NCI-H510A (cell line): Measurements from ENCODE around the gene ZNF512.
"Not testable (repeated sequence)": the region's sequence is repeated elsewhere in the genome, so short reads cannot be mapped to it uniquely, and the experiment has no call there.

Experiments
- DNase-seq: peaks from one replicate; lab custom pipeline; 2025; lab: John Stamatoyannopoulos, UW

Gene ZNF512

GRCh38 chr2:27582129-27582694 lies 630 bp upstream of the ZNF512 start:
- no peak for DNase-seq

DNA sequence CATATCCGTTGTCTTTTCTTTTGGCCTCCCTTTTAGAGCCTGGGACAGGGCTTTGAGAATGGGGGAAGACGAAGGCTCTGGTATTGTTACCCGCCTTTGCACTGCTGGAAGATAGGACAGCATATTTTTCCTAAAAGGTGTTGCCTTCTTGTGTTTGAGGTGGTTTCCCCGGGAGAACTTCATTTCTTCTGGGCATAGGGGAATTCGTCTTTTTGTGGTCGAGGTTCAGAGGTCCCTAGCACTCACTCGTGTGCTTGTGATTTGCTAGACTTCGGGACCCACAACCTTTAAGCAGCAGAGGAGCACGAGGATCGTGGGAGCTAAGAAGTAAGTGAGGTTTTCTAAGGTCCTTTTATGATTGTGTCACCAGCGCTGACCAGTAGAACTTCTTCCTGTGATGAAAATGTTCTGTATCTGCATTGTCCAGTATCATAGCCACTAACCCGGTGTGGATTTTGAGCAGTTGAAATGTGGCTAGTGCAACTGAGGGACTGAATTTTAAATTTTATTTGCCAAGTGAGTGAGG lies 611 bp downstream of the ZNF512 start:
- no peak for DNase-seq

DNA sequence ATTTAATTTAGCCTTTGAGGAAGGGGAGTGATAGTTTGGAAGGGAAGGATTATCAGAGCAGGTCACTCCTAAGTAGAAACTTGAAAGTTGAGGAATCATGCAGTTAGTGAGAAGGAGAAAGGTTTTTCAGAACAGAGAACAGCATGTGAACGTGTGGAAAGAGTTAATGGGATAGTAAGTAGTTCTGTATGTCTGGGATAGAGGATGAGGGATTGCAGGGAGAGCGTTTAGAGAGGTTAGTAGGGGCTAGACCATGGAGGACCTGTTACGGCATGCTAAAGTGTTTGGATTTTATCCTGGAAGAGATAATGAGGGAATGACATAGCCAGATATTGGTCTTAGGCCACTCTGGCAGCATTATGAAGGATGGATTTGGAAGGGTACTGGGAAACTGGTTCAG lies 1.8 kb downstream of the ZNF512 start:
- DNase-seq = no peak

DNA sequence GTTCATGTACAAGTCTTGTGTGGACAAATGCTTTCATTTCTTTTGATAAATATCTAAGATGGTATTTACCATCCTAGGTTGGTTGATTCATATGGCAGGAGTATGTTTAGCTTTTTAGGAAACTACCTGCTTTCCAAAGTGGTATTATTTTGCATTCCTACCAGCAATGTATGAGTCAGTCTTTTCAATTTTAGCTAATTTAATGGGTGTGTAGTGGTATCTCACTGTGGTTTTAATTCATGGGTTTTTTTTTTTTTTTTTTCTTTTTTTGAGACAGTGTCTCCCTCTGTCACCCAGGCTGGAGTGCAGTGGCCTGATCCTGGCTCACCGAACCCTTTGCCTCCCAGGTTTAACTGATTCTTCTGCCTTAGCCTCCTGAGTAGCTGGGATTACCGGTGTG lies 4.2 kb downstream of the ZNF512 start:
- DNase-seq = no peak

GRCh38 chr2:27588308-27588707 lies 5.5 kb downstream of the ZNF512 start:
- DNase-seq = no peak

- no peak for DNase-seq
Measured at GRCh38 chr2:27591745-27592144, 8.9 kb downstream of the ZNF512 start.

- no peak for DNase-seq
Measured at GRCh38 chr2:27593240-27593639, 10.4 kb downstream of the ZNF512 start.

DNA sequence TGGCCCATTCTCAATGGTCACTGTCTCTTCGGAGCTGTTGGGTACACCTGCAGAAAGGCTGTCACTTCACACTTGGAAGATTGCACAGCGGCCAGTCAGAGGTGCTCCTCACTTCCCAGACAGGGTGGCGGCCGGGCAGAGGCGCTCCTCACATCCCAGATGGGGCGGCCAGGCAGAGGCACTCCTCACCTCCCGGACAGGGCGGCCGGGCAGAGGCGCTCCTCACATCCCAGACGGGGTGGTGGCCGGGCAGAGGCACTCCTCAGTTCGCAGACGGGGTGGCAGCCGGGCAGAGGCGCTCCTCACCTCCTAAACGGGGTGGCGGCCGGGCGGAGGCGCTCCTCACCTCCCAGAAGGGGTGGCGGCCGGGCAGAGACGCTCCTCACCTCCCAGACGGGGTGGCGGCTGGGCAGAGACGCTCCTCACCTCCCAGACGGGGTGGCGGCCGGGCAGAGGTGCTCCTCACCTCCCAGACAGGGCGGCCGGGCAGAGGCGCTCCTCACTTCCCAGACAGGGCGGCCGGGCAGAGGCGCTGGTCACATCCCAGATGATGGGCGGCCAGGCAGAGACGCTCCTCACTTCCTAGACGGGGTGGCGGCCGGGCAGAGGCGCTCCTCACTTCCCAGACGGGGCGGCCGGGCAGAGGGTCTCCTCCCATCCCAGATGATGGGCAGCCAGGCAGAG lies 11.3 kb downstream of the ZNF512 start:
- DNase-seq = not testable (repeated sequence)

GRCh38 chr2:27595412-27595811 lies 12.6 kb downstream of the ZNF512 start:
- not testable (repeated sequence) for DNase-seq

DNA sequence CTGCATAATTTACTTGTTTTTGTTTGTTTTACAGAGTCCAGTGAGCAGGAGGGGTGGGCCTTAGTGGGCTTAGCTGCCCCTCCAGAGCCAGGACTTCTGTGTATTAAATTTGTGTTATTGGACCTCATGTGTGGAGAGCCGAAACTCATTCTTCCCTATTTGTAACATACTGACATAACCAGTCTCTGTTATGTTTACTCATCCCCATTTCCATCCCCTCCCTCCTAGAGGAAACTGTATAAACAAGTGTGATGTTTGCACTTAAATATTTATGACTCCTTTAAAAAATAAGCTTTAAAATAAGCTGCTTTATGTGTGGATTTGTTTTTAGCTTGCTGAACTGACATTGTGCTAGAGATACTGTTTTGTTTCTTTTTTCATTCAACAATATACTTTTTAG lies 13.8 kb downstream of the ZNF512 start:
- no peak for DNase-seq

DNA sequence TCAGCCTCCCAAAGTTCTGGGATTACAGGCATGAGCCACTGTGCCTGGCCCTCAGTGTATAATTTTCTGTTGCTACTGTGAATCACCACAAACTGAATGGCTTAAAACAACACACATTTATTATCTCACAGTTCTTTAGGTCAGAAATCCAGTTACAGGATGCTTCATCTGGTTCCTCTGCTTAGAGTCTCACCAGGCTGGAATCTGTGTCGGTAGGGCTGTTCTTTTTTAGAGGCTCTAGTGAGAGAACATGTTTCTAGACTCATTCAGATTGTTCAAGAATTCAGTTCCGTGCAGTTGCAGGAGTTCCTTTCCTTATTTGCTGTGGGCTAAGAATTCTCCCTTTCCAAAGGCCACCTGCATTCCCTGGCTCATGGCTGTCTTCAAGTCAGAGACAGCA lies 23.8 kb downstream of the ZNF512 start:
- no peak for DNase-seq

GRCh38 chr2:27613985-27614384 lies 31.1 kb downstream of the ZNF512 start:
- no peak for DNase-seq

DNA sequence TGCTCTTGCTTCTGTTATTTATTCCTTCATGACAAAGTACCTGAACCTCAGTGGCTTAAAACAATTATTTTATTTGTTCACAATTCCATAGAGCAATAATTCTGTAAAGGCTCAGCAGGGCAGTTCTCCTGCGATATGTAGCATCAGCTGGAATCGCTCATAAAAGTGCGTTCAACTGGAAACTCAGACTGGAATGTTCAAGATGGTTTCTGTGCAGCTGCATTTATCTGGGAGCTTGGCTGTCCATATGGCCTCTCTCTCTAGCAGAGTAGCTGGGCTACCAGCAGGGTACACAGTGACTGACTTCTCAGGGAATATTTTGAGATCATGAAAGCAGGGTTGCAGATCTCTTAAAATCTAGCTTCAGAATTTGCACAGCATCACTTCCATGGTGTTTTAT lies 32.5 kb downstream of the ZNF512 start:
- DNase-seq = no peak

DNA sequence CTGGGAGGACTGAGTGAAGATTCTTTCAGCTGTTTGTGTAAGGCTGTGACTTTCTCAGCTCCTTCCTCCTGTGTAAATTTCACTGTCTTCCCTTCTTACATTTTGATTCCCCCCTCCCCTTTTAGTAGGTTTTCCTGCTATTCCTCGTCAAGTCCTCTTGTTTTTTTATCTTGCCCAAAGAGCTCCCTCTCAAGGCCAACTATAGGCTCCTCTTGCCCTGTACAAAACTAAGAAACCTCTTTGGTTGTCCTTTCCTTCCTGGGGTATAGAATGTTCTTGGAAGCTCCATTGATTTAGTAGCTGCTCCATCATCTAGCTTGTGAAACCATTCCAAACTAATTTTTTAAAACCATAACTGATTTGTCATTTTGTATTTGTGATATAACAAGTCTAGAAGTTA lies 38.7 kb downstream of the ZNF512 start:
- DNase-seq = no peak

GRCh38 chr2:27622921-27623384 lies 40.1 kb downstream of the ZNF512 start:
- no peak for DNase-seq

DNA sequence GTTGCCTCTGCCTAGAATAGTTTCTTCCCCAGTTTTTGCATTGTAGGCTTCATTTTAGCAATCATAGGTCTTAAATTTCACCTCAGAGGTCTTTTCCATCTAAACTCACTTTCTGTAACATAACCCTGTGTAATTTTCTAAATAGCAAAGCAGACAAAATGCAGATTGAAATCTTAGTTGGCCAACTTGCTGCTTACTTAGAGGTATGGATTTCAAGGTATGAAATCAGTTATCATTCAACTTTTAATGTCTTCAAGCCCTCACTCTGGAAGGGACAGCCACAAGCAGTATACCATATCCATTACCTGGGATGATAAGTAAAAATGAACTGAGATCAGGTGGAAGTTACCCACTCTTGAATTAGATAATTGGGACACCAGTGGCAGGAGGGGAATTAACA lies 42.1 kb downstream of the ZNF512 start:
- no peak for DNase-seq

DNA sequence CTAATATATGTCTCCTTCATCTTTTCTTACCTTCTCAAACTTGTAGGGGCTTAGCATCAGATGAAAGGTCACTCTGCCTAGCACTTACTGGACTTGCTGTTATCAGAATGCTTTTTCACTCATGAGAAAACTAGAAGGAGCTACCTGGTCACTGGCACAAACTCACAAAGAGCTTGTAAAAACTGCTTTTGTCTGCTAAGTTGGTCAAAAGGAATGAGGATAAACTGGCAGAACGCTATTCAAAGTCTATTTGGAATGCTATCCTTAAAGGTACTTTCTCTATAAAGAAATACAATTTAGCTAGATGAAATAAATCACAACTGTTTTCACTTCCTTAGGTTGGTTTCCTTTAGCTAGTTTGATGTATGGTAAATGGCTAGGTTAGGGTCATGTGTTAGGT lies 43.5 kb downstream of the ZNF512 start:
- not testable (repeated sequence) for DNase-seq

GRCh38 chr2:27626921-27627320 lies 44.1 kb downstream of the ZNF512 start:
- not testable (repeated sequence) for DNase-seq

DNA sequence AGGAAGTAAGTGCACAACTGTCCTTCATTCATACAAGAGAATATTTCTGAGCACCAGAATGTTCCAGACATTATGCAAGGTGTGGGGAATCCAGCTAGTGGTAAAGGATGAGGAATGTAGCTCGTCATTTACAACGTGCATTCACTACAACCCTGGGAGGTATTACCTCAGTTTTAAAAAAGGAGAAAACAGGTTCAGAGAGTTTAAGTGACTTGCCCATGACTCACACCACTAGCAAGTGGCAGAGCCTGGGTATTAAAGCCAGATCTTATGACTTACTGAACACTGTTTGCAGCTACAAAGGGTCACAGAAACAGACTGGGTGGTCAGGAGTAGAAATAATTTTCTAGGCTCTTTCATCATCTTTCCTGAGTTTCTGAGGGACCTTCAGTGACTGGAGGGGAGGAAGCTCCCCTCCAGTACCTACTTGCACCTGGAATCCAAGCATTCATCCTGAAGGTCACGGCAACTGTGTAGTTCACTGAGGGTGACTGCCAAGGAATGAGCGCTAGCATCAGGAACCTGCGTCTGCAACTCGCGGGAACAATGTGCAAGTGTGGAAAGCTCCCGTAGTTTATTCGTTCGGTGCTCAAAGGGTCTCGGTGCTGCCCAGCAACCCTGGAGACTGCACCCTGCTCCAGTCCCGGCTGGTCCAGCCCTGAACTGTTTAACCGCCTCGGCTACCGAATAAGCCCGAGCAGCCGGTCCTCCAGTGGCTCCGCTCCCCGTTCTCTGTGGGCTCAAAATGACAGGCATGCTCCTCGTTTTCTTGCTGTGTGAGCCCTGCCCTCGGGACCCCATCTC lies 45.3 kb downstream of the ZNF512 start:
- DNase-seq = no peak

DNA sequence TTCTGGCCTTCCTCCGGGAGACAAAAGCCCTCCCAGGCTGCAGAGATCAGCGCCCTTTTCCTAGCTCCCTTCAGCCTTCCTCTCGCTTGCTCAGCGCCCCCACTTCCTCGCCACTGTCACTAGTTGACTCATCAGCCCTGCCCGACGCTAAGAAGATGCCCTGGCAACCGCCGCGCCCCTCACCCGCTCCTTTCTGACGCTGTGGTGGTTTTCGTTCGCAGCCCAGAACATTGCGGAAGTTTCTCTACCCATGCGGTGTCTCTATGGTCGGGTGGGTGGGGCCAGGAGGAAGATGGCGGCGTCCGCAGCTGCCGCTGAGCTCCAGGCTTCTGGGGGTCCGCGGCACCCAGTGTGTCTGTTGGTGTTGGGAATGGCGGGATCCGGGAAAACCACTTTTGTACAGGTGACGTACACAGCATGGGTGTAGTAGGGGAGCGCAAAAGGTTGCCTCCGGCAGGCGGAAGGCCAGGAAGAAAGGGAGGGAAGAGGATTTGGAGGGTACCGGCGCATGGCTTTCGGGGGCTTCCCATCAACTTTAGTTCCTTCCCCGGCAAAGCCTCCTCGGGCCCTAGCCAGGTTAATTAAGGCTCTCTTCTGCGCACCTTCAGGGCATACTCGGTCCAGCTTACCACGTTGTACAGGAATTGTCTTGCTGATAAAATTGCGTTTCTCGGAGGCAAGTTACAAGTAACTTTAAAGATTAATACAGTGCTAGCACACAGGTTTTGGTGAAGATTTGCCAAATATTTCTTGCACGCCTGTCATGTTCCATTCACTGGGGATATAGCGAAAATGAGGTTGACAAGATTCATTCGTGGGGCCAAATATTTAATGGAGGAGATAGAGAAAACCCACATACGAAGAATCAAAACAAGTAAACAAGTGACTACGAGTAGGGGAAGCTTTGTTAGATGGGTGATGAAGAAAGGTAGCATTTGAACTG lies 46.2 kb downstream of the ZNF512 start, which contains the start of the genes CCDC121 and GPN1:
Gene CCDC121, minus strand, starts transcription at position 246 of the 943 bp plus-strand sequence. CDS start 1,213 bp downstream, outside the sequence.
Gene GPN1, plus strand, starts transcription at position 284 of the 943 bp plus-strand sequence. Its CDS starts 9 bp downstream, at position 293.
- DNase-seq = peak; percentile 73

DNA sequence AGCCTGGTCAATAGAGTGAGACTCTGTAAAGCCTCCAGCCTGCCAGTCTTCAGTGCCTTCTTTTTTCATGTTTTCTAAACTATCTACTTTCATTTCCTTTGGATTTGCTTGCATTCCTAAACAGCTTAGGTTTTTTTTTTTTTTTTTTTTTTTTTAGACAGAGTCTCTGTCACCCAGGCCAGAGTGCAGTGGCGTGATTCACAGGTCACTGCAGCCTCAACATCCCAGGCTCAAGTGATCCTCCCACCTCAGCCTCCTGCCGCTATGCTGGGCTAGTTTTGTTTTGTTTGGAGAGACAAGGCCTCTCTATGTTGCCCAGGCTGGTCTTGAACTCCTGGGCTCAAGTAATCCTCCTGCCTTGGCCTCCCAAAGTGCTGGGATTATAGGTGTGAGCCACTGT lies 47.4 kb downstream of the ZNF512 start:
- DNase-seq = not testable (repeated sequence)
